Activated CD4-positive, CD25-positive, alpha-beta regulatory T cell treated with anti-CD3 and anti-CD28 coated beads, Interleukin-2, amount 50 U/mL, for 24 hours (primary cell): Measurements from ENCODE around the gene TEDC1.

ENCODE experiments used
- ATAC-seq, 2 donors: fragments of 150-1000 bp; cut with Tn5 transposase; one replicate each; pipeline ENCODE4 v1.10.0; 2021; ENCODE audit warnings: mild to moderate bottlenecking in 1 of 2, moderate library complexity in 1 of 2

TEDC1 gene

DNA sequence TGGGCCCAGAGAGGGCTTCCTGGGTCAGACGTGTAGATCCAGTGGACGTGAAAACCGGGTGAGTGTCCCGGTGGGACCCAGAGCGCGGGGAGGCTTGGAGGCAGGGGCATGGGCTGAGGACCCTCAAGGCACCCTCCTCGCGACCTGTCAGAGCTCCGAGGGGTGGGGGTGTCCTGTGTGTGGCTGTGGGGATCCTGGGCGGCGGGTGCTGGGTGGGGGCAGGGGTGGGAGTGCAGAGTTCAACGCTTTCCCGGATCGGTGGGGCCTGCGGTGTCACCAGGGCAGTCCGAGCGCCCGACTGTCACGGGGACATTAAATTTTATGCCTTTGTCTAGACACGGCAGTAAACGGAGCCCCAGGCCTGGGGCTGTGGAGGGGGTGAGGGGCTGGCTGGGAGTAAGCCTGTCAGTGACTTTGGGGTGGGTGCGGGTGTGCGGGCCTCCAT is 36.4 kb downstream of the TEDC1 start:
- no peak for ATAC-seq

- peak; percentile 62 to 67 for ATAC-seq
These were observed 37.0 kb downstream of the TEDC1 start for GRCh38 chr14:105527826-105528585.

DNA sequence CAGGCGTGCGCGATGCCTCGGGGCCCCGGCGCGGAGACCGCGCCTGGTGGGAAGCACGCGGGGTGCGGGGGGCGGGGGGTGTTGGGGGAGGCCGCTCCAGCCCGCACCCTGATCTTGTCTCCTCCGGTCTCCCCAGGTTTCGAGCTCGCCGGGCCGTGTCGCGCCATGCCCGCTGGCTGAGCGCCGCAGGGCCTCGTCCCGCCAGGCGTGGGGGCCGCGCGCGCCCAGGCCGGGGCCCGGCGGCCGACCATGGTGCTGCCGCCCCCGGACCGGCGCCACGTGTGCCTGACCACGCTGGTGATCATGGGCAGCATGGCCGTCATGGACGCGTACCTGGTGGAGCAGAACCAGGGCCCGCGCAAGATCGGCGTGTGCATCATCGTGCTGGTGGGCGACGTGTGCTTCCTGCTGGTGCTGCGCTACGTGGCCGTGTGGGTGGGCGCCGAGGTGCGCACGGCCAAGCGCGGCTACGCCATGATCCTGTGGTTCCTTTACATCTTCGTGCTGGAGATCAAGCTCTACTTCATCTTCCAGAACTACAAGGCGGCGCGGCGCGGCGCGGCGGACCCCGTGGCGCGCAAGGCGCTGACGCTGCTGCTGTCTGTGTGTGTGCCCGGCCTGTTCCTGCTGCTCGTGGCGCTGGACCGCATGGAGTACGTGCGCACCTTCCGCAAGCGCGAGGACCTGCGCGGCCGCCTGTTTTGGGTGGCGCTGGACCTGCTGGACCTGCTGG is 37.7 kb downstream of the TEDC1 start:
- peak; percentile 55 to 57 for ATAC-seq

GRCh38 chr14:105529319-105529568 is 38.2 kb downstream of the TEDC1 start:
- ATAC-seq = peak; percentile 11 to 29

DNA sequence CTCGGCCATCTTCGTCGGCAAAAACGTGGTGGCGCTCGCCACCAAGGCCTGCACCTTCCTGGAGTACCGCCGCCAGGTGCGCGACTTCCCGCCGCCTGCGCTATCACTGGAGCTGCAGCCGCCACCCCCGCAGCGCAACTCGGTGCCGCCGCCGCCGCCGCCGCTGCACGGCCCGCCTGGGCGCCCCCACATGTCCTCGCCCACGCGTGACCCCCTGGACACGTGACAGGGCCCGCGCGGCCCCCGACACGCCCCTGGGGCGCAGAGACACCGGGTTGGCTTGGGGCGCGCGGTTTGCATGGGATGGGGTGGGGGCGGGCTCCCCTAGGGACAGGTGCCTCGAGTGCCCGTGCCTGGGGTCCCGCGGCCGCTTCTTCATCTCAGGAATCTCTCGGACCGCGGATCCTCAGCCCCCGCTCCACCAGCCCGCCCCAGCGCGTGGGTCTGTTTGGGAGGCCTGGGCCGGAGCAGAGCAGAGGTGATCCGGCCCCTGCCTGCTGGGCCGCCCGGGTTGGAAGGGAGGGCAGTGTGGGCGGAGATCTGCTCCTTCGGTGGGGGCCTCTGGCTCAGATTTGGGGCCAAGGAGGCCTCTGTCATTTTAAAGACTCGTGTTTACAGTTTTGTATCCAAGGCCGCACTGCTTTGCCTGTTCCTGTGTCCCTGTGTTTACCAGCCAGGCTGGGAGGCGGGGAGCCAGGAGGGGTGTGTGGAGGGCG is 38.7 kb downstream of the TEDC1 start:
- peak; percentile 6 for ATAC-seq

DNA sequence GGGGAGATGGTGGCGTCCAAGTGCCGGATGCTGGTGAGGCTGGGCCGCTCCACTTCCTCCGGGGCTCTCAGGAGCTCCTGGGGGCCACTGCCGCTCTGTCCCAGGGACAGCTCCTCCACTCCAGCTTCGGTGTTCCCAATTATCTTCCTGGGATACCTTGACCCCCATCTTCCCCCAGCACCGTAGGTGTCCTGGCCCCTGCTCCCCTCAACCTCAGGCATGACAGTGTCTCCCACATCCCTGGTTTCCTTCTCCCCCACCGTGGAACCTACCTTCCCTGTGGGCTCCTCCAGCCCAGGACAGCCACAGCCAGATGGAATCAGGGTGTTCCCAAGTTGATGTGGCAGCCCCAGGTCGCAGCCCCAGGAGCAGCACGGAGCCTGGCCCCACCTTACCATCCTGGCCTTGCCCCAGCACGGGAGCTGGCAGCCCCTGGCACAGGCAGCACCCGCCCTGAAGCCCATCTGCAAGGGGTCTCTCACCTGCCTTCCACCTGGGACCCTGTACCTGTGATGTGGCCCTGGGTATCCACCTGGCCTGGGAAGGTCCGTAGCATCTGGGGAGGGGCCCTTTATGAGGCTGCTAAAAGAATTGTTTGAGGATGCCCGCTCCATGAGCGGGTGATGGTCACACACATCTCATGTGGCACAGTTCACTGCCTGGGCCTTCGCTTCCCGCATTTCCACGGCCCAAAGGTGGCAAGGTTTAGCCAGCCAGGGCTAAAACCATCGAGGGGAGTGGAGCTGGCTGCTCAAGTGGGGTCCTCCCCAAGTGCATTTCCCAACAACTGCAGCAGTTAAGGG is 39.4 kb downstream of the TEDC1 start:
- ATAC-seq = peak in 1 of 2 donors; percentile 6

DNA sequence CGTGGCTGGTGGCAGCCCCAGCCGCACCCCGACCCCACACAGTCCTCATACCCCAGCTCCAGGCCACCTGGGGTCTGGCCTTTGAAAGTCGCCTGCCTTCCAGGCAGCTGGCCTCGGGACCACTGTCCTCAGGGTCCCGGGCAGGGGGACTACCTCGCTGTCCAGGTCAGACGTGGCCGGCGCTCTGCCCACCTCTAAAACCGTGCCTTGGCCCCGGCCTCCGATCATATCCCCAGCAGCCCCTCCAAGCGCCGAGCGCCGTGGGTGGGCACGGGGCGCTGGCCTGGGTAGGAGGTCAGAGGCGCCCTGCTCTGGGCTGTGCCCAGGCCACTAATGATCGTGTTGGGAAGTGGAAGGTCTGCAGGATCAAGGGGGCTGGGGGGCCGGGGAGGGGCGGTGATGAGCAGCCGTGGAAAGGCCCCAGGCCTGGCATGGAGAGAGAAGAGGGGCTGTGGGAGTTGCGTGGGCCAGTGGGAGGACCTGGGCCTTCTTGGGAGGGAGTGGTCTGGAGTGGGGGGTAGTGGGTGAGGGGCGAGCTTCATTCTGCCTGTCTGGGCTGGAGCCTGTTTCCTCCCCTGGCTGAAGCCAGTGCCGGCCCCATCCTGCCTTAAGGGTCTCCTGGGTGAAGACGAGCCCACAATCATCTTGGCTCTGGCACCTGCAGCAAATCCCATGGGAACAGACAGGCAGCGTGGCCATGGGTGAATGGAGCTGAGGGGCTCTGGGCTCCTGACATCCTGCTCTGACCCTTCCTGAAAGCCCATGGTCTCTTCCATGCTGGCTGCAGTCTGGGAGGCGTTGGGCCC is 40.2 kb downstream of the TEDC1 start:
- no peak for ATAC-seq

GRCh38 chr14:105531894-105532623 is 41.0 kb downstream of the TEDC1 start:
- ATAC-seq = no peak

GRCh38 chr14:105532735-105533141 is 41.7 kb downstream of the TEDC1 start:
- ATAC-seq = no peak

DNA sequence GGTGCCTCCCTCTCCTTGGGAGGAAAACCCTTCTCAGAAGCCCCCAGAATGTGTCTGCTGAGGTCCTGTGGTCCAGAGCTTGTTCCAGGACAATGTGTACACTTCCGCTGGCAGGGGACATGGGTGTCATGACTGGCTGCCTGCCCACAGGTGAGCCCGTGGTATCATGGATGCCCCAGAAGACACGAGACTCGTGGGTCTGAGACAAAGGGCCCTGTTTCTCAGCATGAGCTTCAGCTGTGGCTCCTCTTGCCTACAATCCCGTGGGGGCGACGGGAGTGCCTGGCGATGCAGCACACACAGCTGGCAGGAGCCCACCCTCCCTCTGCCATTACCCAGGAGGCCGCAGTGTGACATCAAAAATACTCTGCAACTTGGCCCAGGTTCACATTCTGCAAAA is 42.3 kb downstream of the TEDC1 start:
- no peak for ATAC-seq

GRCh38 chr14:105533811-105534498 is 42.9 kb downstream of the TEDC1 start:
- ATAC-seq = no peak

GRCh38 chr14:105534586-105534985 is 43.5 kb downstream of the TEDC1 start:
- ATAC-seq = no peak

DNA sequence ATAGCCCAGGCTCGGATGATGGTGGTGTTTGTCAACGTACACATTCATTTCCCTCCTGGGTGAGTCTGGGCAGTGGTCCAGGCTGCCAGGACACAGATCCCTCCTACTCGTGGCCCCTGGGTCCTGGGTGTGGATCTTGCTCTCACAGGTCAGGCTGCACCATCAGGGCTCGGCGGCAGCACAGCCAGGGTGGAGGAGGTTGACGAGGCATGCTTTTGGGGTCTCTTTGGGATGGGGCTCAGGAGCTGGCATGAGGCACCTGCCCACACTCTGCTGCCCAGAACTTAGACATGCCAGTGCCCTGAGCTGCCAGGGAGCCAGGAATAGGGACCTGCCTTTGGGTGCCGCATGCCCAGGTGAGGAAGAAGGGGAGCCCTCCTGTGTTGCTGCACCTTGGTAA is 45.0 kb downstream of the TEDC1 start:
- no peak for ATAC-seq

DNA sequence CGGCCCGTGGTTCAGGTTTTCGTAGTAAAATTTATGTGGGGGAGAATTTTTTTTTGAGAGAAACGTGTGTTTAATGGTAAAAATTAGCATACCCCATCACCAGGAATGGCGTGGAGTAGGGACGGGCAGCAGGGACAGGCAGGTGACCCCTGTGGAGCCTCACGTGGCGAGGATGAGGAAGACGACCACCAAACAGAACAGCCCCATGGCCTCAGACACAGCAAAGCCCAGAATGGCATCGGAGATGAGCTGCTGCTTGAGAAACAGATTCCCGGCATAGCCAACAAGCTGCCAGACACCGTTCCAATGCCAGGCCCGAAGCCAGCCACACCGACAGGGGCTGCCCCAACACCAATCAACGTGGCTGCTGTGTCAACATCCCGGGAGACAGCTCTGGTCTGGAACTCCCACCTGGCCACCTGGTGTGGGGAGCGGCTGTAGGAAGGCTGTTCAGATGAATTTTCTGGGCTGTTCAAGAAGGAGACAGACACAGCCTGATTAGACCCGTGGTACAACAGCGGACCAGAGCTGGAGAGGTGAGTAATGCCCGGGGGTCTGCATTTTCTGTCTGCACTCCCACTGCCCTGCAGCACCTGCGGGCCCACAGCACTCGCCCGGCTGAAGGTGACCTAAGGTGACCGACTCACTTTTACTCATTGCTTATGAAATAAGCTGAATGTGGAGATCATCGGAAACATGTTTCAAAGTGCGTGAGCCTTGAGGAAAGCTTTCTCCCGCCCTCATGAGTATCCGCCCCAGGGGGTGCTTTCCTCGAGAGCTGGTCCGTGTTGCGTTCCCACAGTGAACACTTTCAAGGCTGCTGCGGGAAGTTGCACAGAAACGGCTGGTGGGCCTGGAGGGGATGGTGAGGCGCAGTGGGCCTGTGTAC is 45.9 kb downstream of the TEDC1 start:
- ATAC-seq = no peak

GRCh38 chr14:105537580-105538474 is 46.8 kb downstream of the TEDC1 start:
- peak; percentile 75 to 84 for ATAC-seq

DNA sequence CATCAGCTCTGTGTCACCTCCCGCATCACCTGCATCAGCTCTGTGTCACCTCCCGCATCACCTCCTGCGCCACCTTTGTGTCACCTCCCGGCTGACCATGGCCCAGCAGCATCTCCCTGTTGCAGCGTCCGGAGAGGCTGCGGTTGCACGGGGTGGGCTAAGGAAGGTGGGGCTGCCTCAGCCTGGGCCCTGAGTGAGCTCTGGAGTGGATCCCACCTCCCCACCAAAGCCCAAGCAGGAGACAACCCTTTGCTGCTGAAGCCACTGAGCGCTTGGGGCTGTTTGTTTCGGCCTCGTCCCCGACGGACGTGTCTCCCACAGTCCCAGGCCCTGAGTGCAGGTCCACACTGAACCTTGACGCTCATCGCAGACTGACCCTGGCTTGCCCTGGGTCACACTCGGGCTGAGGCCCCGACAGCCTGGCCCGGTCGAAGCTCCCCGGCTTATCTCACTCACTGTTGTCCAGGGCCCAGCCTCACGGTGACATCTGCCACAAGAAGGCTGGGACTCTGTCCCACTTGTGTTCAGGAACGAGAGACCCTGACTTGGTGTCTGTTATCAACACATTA is 47.5 kb downstream of the TEDC1 start:
- ATAC-seq = no peak

GRCh38 chr14:105540811-105541210 is 49.8 kb downstream of the TEDC1 start:
- ATAC-seq = no peak

DNA sequence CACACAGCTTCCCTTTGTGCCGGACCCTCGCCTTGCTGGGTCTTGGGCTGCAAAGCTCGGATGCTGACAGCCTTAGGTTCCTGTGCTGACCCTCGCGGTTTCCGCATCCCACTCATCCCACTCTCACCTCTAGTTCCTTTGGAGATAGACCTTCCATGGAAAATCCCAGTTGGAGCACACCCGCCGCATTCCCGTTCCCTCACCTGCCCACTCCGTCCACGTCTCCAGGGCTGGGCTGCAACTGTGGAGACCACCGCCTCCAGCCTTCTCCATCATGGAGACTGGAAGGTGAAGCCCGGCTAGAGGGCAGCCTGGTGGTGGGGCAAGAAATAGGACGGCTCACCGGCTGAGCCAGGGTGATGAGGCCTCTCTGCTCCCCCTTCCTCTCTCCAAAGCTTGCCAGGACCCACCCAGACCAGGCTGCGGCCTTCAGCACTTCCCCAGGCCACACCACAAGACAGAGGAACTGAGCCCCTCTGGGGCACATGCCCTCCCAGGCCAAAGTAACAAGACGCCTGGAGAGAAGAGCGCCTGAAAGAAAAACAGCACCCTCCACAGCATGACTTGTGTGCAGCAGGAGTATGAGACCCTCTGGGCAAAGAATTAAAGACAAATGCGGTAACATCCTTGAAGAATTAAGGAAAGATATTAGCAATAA is 50.3 kb downstream of the TEDC1 start:
- ATAC-seq = no peak
